ENCODE results near the gene ACTL8.

The ACTL8 gene
- total RNA-seq, result 0 reads per million in 3 experiments

DNA sequence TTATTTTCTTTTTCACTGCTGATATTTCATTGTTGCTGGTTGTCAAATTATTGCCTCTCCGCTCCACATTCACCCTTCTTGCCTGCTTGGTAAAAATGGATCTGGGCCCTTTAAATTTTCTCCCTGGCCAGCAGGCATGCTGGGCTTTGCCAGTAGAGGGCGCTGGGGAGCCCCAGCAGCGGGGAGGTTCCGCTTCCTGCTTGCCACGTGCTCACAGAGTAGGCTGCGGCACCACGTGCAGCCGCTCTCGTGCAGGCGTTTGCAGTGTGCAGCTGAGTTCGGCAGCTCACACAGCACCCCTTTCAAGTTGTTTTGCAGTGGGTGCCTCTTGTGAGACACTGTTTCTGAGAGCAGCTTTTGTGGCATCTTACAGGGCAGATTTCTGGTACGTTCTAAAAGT is at the start of gene ACTL8:
ACTL8 (plus strand) TSS at position 214 of the 400 bp plus-strand sequence. CDS start 67,676 bp downstream, outside the sequence.
- no peak for DNase-seq

DNA sequence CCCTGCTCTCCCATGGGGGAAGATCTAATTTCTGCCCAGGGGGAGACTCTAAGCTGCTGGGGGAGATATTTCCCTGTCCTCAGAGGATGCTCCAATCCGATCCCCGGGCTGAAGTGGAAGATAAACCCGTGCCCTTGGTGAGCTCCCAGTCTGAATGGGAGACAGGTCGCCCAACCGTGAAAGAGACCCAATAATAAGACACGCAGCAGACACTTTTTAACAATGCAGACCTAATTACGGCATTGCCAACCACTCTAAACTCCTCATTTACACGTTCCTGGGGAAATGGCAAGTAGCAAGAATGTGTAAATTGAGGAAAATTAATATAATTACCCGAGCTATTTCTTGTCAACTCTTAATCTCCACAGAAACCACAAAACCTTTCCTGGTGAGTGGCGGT is 48.7 kb upstream of the ACTL8 start:
- no peak for DNase-seq

- DNase-seq, result no peak
These were observed 45.2 kb upstream of the ACTL8 start for GRCh38 chr1:17709981-17710380.

DNA sequence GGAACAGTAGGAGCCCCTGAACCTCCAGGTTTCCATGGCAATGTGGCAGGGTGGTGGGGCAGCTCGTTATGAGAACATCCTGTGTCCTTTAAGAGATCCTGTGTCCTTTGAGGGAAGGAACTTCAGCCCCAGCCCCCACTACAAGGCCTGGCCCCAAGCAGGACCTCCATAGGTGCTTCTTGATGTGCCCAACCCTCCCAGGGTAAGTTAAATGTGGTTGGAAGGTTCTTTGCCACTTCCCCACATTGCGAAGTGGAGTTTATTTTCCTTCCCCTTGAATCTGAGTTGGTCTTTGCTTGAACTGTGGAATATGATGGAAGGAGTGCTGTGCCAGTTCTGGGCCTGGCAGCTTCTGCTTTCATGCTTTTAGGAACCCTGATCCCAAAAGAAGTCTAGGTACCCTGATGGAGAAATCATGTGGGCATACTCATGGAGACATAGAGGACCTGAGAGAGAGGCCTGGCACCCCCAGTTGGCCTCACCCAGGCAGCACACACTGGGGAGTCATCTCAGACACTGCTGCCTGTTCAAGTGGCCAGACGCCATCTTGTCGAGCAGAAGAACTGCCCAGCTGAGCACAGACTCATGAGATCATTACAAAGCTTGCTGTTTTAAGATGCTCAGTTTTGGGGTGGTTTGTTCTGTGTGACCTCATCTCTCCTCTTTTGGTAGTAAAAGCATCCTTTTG is 44.1 kb upstream of the ACTL8 start:
- DNase-seq, result no peak

DNA sequence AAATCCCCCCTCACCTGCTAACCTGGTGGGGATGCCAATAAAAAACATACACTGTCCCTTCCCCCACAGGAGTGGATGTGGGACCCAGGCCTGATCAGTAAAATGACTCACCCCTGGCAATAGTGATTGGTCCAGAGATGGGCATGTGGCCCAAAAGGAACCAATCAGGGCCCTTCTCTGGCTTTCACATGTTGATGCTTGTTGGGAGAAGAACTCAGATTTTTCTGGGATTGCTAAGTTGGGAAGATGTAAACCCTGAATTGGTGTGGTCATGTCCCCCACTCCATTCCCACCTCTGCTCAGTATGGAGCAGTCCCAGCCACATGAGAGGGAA is 43.6 kb upstream of the ACTL8 start:
- no peak for DNase-seq

DNA sequence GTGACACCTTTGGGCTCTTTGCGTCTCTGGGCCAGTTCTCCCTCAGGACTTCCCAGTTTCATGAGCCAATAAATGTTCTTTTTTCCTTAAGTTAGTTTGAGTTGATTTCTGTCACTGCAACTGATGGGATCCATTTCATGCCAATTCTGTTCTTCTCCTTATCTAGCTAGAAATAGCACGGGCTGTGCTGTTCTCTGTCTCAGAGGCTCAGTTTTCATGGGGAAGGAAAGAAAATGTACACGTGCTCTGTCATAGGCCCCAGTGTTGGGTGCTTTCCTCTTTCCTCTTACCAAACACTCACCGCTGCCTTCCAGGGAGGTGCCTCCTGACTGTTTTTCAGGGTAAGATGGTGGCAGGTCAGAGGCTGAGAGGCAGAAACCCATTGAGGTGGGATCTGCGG is 43.2 kb upstream of the ACTL8 start:
- no peak for DNase-seq

- no peak for DNase-seq
These were observed 41.1 kb upstream of the ACTL8 start for GRCh38 chr1:17713993-17714392.

GRCh38 chr1:17717594-17718535 is 37.3 kb upstream of the ACTL8 start:
- no peak for DNase-seq

GRCh38 chr1:17719874-17720273 is 35.3 kb upstream of the ACTL8 start:
- DNase-seq, result no peak

DNA sequence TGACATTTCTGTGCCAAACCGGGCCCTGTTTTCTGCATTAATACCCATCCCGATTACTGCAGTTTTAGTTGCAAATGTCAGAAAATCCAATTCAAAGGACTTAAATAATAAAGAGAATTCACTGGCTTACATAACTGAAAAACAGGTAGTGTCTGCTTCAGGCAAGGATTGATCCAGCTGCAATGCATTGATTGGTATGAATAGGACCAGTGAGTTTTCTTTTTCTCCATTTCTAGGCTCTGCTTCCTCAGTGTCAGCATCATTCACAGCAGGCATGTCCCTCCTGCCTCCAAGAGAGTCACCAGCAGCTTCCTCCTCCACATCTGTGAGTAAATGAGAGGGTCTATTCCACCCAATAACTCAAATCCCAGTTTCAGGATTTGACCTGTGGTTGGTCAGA is 33.7 kb upstream of the ACTL8 start:
- DNase-seq, result no peak

- no peak for DNase-seq
These were observed 31.4 kb upstream of the ACTL8 start for GRCh38 chr1:17723684-17724083.

DNA sequence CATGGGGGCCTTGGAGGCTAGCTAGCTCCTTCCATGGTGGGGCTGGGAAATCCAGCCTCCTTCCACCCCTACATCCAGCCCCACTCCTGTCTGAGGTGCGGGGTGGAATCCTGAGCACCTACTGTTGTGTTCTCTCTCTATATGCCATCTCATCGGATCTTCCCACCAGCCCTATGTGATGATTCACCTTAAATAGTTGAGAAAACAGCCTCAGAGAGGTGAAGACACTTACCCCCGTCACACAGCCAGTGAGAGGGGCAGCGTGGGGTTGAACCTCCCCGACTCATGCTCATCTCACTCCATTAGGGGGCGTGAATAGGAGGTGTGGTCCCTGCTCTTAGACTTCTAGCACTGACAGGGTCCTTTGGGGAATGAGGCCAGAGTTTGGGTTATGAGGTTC is 31.0 kb upstream of the ACTL8 start:
- no peak for DNase-seq

DNA sequence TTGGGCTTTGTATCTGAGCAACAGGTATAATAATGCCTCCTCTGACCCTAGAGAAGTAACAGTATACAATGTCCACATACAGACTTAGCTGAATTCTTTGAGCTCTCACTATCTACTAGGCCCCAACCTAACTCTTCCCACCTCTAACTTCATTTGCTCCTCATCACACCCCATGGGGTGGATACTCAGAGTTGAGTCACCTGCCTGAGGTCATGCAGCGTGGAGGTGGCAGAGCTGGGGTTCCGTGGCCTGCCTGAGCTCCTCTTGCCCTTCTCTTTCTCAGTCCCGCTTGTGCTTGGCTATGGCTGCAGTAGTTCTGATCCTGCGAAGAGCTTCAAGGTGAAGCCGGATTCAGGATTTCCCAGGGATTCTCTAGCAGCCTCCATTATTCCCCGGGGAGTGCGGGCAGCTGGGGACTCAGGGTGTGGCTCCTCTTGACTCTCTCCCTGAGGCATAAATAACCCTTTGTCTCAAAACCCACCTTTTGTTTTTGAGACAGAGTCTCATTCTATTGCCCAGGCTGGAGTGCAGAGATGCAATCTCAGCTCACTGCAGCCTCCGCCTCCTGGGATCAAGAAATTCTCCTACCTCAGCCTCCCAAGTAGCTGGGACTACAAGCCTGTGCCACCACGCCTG is 29.9 kb upstream of the ACTL8 start:
- no peak for DNase-seq

DNA sequence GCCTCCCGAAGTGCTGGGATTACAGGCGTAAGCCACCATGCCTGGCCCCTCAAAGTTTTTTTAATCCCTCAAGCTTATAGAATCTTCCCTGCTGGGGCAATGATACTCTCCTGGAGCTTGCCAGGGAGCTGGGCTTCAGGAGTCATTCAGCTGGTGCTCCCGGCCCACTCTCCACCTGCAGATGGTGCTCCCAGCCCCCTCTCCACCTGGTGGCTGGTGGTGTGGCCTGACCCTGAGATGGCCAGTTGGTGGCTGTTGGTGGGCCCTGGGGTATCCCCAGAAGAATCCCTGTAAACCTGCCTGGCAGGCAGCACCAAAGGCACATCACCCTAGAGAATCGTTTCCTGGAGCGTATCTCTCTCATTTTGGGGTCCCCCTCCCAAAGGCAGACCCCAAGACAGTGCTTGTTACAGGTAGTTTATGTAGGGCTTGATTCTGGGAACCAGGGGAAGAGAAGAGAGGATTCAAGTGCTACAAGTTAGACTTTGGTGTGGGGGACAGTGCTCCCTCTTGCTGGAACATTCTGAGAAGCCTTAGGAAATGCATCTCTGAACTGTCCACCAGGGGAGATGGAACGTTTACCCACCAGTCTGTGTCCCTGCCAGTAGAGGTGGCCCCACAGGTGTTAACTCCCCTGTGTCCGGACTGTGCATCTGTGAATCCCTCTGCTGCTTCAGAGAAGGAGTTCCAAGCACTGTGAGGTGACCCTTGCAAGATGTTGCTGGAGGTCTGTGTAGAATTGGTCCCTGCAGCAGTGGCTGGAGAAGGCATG is 29.1 kb upstream of the ACTL8 start:
- DNase-seq, result no peak

DNA sequence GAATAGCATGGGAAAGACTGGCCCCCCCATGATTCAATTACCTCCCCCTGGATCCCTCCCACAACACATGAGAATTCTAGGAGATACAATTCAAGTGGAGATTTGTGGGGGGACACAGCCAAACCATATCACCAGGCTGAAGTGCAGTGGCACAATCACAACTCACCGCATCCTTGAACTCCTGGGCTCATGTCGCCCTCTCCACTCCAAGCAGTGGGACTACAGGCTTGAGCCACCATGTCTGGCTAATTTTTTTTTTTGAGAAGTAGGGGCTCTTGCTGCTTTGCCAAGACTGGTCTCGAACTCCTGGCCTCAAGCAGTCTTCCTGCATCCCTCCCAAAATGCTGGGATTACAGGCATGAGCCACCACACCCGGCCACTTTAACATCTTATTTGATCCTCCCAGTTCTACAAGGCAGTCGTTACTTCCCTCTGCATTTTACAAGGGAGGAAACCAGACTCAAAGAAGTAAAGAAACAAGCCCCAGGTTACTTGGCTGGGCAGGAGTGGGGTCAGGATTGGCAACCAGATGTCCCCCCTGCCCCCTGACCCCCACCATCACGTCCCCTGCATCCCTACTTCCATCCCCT is 26.9 kb upstream of the ACTL8 start:
- DNase-seq, result no peak

GRCh38 chr1:17729248-17729647 is 25.9 kb upstream of the ACTL8 start:
- DNase-seq, result no peak

DNA sequence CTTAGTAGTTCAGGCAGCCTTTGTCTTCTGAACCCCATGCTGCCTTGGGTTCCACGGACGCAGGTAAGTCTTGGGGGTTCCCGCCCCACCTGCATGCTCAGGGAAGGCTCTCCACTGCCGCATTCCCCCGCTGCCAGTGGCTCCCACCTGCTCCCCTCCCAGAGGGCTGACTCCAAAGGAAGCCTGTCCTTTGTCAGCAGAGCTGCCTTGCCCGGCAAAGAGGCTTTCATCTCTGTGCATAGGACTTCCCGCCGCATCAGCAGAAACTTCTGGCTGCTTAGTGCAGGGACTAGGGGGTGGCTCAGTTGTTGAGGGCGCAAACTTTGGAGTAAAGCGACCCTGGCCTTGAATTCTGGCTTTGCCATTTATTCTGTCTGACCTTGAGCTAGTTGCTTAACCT is 25.2 kb upstream of the ACTL8 start:
- DNase-seq, result no peak

DNA sequence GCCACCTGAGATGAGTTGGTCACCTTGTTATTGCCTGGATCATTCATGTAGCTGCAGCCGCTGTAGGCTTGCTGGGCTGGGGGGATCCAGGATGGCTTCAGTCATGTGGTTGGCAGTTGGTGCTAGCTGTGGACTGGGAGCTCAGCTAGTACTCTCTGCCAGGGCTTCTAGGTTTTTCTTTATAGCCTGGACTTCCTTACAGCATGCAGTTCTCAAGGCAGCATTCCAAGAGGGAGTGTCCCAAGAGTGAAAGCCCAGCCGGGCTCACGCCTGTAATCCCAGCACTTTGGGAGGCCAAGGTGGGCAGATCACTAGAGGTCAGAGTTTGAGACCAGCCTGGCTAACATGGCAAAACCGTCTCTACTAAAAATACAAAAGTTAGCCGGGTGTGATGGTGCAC is 23.7 kb upstream of the ACTL8 start:
- no peak for DNase-seq

GRCh38 chr1:17732475-17732874 is 22.7 kb upstream of the ACTL8 start:
- DNase-seq, result no peak

DNA sequence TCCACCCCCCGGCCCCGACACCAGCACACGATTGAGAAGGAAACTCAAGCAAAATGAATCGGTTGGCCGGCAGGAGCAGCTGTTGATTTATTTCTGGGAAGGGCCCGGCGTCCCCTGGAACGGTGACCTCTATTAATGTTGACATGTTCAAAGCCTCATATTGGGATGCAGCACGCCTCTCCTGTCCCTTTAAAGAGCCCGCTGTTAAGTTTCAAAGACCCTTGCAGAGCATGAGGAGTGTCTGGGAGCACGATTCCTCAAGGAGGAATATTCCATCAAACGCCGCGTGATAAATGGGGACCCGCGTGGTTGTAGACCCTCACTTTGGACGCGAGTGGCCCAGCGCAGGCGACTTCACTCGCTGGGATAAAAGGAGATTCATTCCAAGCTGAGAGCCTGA is 21.5 kb upstream of the ACTL8 start:
- DNase-seq, result no peak

- no peak for DNase-seq
These were observed 20.5 kb upstream of the ACTL8 start for GRCh38 chr1:17734609-17735008.

DNA sequence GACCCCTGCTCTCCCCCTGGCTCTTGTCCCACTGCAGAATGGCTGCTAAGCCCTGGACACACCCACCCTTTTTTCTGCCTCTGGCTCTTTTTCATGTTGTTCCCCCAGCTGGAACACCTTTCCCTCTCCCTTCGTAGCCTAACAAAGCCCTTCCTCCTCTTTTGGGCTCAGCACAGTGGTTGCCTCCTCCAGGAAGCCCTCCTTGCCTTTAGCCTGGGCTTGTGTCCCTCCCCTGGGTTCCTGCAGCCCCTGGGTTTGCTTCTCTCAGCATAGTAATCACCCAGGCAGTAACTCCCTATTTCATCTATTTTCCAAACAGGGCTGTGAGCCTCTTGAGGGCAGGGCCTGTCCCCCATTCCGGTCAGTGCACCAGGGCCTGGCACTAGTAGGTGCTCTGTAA is 19.8 kb upstream of the ACTL8 start:
- DNase-seq, result no peak

DNA sequence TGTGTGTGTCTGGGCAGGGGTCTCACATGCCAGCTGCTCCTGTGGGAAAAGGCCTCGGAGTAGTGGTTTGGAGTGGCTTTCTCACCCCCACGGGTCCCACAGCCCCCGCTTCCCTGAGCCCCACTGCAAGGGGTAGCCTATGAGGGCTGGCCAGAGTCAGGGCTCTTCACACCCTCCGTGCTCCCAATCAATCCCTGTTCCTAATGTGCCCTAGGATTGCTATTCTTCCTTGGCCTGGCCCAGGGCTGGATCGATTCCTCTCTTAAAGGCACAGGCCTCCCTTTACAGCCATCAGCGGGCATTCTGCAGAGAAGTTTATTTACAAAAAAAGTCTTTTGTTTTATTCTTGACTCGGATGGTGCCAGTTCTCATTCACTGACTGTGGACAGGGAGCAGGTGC is 19.3 kb upstream of the ACTL8 start:
- DNase-seq, result no peak
